ENCODE data around the gene INHBC.
A peak's percentile ranks its signal among the peaks of the same experiment; 100 is the strongest.

Gene INHBC

GRCh38 chr12:57469296-57470164, 34.9 kb downstream of the INHBC start:
- DNase-seq = no peak

GRCh38 chr12:57470286-57470969, 35.8 kb downstream of the INHBC start:
- no peak for DNase-seq

- DNase-seq = no peak
Measured at GRCh38 chr12:57470970-57471656, 36.5 kb downstream of the INHBC start.

- DNase-seq = no peak
Measured at GRCh38 chr12:57471661-57472060, 37.1 kb downstream of the INHBC start.

- DNase-seq = no peak
Measured at GRCh38 chr12:57472391-57472790, 37.8 kb downstream of the INHBC start.

- DNase-seq = no peak
Measured at GRCh38 chr12:57473392-57473791, 38.8 kb downstream of the INHBC start.

- no peak for DNase-seq
Measured at GRCh38 chr12:57473886-57474285, 39.3 kb downstream of the INHBC start.

GRCh38 chr12:57474430-57474829, 39.8 kb downstream of the INHBC start:
- no peak for DNase-seq

- DNase-seq = no peak
Measured at GRCh38 chr12:57474862-57475261, 40.3 kb downstream of the INHBC start.

- DNase-seq = no peak
Measured at GRCh38 chr12:57475271-57476161, 40.9 kb downstream of the INHBC start.

GRCh38 chr12:57476162-57476992, 41.8 kb downstream of the INHBC start:
- no peak for DNase-seq

- DNase-seq = no peak
Measured at GRCh38 chr12:57476993-57477709, 42.6 kb downstream of the INHBC start.

- DNase-seq = no peak
Measured at GRCh38 chr12:57477710-57478681, 43.4 kb downstream of the INHBC start.

GRCh38 chr12:57479043-57479375, 44.4 kb downstream of the INHBC start:
- DNase-seq = no peak

GRCh38 chr12:57479376-57480115, 45.0 kb downstream of the INHBC start, which contains the start of gene ARHGAP9:
ARHGAP9 (minus strand) TSS chr12:57479866; CDS start chr12:57479406, 460 bp downstream.
- no peak for DNase-seq

- no peak for DNase-seq
Measured at GRCh38 chr12:57481671-57482070, 47.1 kb downstream of the INHBC start.

- peak; percentile 84 for DNase-seq
Measured at GRCh38 chr12:57483466-57483865, 48.9 kb downstream of the INHBC start.

GRCh38 chr12:57485695-57486094, 51.1 kb downstream of the INHBC start:
- no peak for DNase-seq

- no peak for DNase-seq
Measured at GRCh38 chr12:57487055-57487596, 52.5 kb downstream of the INHBC start.
